Subcutaneous preadipocyte (primary cell): ENCODE data around the gene CNPY4. TPM values are rescaled to one million over a fixed set of nuclear protein-coding genes. Genes with fewer than 3 reads are reported as not detected.
A peak's percentile ranks its signal among the peaks of the same experiment; 100 is the strongest.

Experiments used
- small RNA-seq: library from RNA; depleted of rRNA; stranded (forward); fragments of <200 nt; gene quantifications from one replicate; pipeline ENCODE3, GENCODE V24; 2012
- total RNA-seq: library from RNA; depleted of rRNA; stranded (reverse); fragments of >200 nt; gene quantifications from 2 replicates; pipeline ENCODE4 v1.2.3, GENCODE V29; 2012

Gene CNPY4
- total RNA-seq: 10.8 and 17.3 TPM in 2 replicates

GRCh38 chr7:100119072-100119969, at the start of gene CNPY4, which contains the start of gene TAF6:
TSS of gene CNPY4 (plus strand) at chr7:100119634. CDS start at chr7:100119745, 111 bp downstream.
TSS of gene TAF6 (minus strand) at chr7:100119358. CDS start at chr7:100114209, 5,149 bp downstream.

GRCh38 chr7:100081535-100082102, 37.8 kb upstream of the CNPY4 start, which contains the start of gene ZNF3:
TSS of gene ZNF3 (minus strand) at chr7:100081723. CDS start at chr7:100077357, 4,366 bp downstream.

GRCh38 chr7:100088621-100089457, 30.6 kb upstream of the CNPY4 start, which contains the start of gene COPS6:
TSS of gene COPS6 (plus strand) at chr7:100088969. CDS start at chr7:100088991, 22 bp downstream.

GRCh38 chr7:100101016-100101862, 18.2 kb upstream of the CNPY4 start, which contains the start of the genes AP4M1 and MCM7:
TSS of gene AP4M1 (plus strand) at chr7:100101643. CDS start at chr7:100101715, 72 bp downstream.
TSS of gene MCM7 (minus strand) at chr7:100101397. CDS start at chr7:100101294, 103 bp downstream.

GRCh38 chr7:100126931-100127865, 7.8 kb downstream of the CNPY4 start, which contains the start of gene MBLAC1:
TSS of gene MBLAC1 (plus strand) at chr7:100126967. CDS start at chr7:100127396, 429 bp downstream.

GRCh38 chr7:100148559-100149328, 29.3 kb downstream of the CNPY4 start, which contains the start of gene LAMTOR4:
TSS of gene LAMTOR4 (plus strand) at chr7:100148918. CDS start at chr7:100148973, 55 bp downstream.

GRCh38 chr7:100158229-100159098, 39.0 kb downstream of the CNPY4 start, which contains the start of gene TRAPPC14:
TSS of gene TRAPPC14 (minus strand) at chr7:100158723. CDS start at chr7:100158499, 224 bp downstream.

Small RNA genes lying within 50 kb of the gene (small RNA-seq; reads per million reads assigned to genes)
- gene MIR106B: 2,663 reads per million, percentile 100 among the genes with 10 or more reads in this experiment
- 637 reads per million, percentile 99 among the genes with 10 or more reads in this experiment for gene MIR25
- 3,264 reads per million, percentile 100 among the genes with 10 or more reads in this experiment for gene MIR93

Other genes starting within 250 kb of the CNPY4 start
- gene OR2AE1, start 242.6 kb upstream of the CNPY4 start, total RNA-seq: under 0.01 TPM in 1 of 2 replicates, not detected in the other
- gene TRIM4, start 200.1 kb upstream of the CNPY4 start, total RNA-seq: 20.9 and 22.3 TPM in 2 replicates
- 0.20 TPM in 1 of 2 replicates, not detected in the other for gene GJC3, start 190.0 kb upstream of the CNPY4 start, total RNA-seq
- not detected in 2 replicates for gene AZGP1, start 143.6 kb upstream of the CNPY4 start, total RNA-seq
- 33.1 and 36.0 TPM in 2 replicates for gene ZKSCAN1, start 104.0 kb upstream of the CNPY4 start, total RNA-seq
- gene ZSCAN21, start 69.9 kb upstream of the CNPY4 start, total RNA-seq: 7.7 and 8.0 TPM in 2 replicates
- gene ZNF3, start 37.9 kb upstream of the CNPY4 start, total RNA-seq: 17.3 and 21.3 TPM in 2 replicates
- 53.6 and 65.9 TPM in 2 replicates for gene COPS6, start 30.7 kb upstream of the CNPY4 start, total RNA-seq
- 95.2 and 194 TPM in 2 replicates for gene MCM7, start 18.2 kb upstream of the CNPY4 start, total RNA-seq
- 14.1 and 15.8 TPM in 2 replicates for gene AP4M1, start 18.0 kb upstream of the CNPY4 start, total RNA-seq
- 34.2 and 44.2 TPM in 2 replicates for gene TAF6, start 276 bp upstream of the CNPY4 start, total RNA-seq
- 0.73 and 1.6 TPM in 2 replicates for gene MBLAC1, start 7.3 kb downstream of the CNPY4 start, total RNA-seq
- gene LAMTOR4, start 29.3 kb downstream of the CNPY4 start, total RNA-seq: 59.4 and 82.3 TPM in 2 replicates
- 7.3 and 10.0 TPM in 2 replicates for gene TRAPPC14, start 39.1 kb downstream of the CNPY4 start, total RNA-seq
- gene GAL3ST4, start 49.0 kb downstream of the CNPY4 start, total RNA-seq: 1.8 and 3.7 TPM in 2 replicates
- 0.73 and 2.3 TPM in 2 replicates for gene GPC2, start 57.7 kb downstream of the CNPY4 start, total RNA-seq
- 0.73 and 1.6 TPM in 2 replicates for gene STAG3, start 58.3 kb downstream of the CNPY4 start, total RNA-seq
- gene PVRIG, start 100.3 kb downstream of the CNPY4 start, total RNA-seq: not detected in 2 replicates
- not detected in 2 replicates for gene SPDYE3, start 188.1 kb downstream of the CNPY4 start, total RNA-seq
- gene PILRB, start 238.5 kb downstream of the CNPY4 start, total RNA-seq: 7.7 and 11.5 TPM in 2 replicates